K562 (cell line): ENCODE data around the gene RHCG. TPM values are rescaled to one million over a fixed set of nuclear protein-coding genes. Genes with fewer than 3 reads are reported as not detected.

Source experiments
- ATF1 ChIP-seq, 2 experiments: fragments of 450-650 bp in 1 of 2; IDR thresholded peaks; 2 replicates each; pipeline ENCODE4 v1.6.1; 2016; ENCODE audit warnings: missing compliant biosample characterization in 1 of 2, missing genetic modification characterization in 1 of 2
- CBX2 ChIP-seq: fragments of 200-600 bp; sonication (generic); IDR thresholded peaks from one replicate; pipeline ENCODE4 v1.6.1; 2012; ENCODE audit warnings: mild to moderate bottlenecking, low read length, inconsistent platforms; ENCODE audit not compliant: insufficient read depth, poor library complexity, severe bottlenecking
- DEAF1 ChIP-seq: fragments of 450-650 bp; formaldehyde crosslinking; IDR thresholded peaks from 2 replicates; pipeline ENCODE4 v1.4.0; 2020; ENCODE audit warnings: mild to moderate bottlenecking, moderate library complexity
- GTF2E2 ChIP-seq: fragments of 200-800 bp; sonication (Bioruptor generic); IDR thresholded peaks from 2 replicates; pipeline ENCODE4 v1.6.1; 2016; ENCODE audit warnings: missing genetic modification characterization, missing compliant biosample characterization
- LEF1 ChIP-seq: fragments of 450-650 bp; IDR thresholded peaks from 2 replicates; pipeline ENCODE4 v1.6.1; 2016; ENCODE audit warnings: mild to moderate bottlenecking
- PCBP2 ChIP-seq: fragments of 200-400 bp; formaldehyde crosslinking; IDR thresholded peaks from 2 replicates; pipeline ENCODE4 v1.6.1; 2018; ENCODE audit warnings: low read length, low read depth, mild to moderate bottlenecking, moderate library complexity; ENCODE audit not compliant: poor library complexity, severe bottlenecking
- REST ChIP-seq, 2 experiments: fragments of 450-650 bp; formaldehyde crosslinking in 1 of 2; IDR thresholded peaks; 2 replicates each; pipeline versions ENCODE4 v1.4.0 to v1.6.1; 2014 to 2020; ENCODE audit warnings: mild to moderate bottlenecking in 2 of 2, borderline replicate concordance in 1 of 2, low read depth in 1 of 2
- SMARCA5 ChIP-seq: fragments of 450-650 bp; IDR thresholded peaks from 2 replicates; pipeline ENCODE4 v1.6.1; 2016
- SMARCB1 ChIP-seq: IDR thresholded peaks from 2 replicates; pipeline ENCODE4 v1.6.1; 2011; ENCODE audit warnings: improper control_type of control experiment, low read depth; ENCODE audit not compliant: insufficient read length
- SMC3 ChIP-seq: conservative IDR thresholded peaks from 2 replicates; pipeline ENCODE4 v1.6.1; 2011; ENCODE audit warnings: low read depth, low read length, improper control_type of control experiment; ENCODE audit not compliant: insufficient read depth
- TOE1 ChIP-seq, 2 experiments: fragments of 450-650 bp in 1 of 2; sonication (generic) in 1 of 2; formaldehyde crosslinking in 1 of 2; IDR thresholded peaks; 2 replicates each; pipeline versions ENCODE4 v1.7.1 to v1.8.0; 2016 to 2022; ENCODE audit warnings: borderline replicate concordance in 2 of 2, mild to moderate bottlenecking in 2 of 2, antibody characterized with exemption in 1 of 2, inconsistent platforms in 1 of 2, low read depth in 1 of 2, missing genetic modification reagents in 1 of 2, moderate library complexity in 1 of 2
- ZBTB34 ChIP-seq: fragments of 250-450 bp; sonication (Bioruptor Pico); IDR thresholded peaks from 2 replicates; pipeline ENCODE4 v1.8.0; 2021; ENCODE audit warnings: mild to moderate bottlenecking, moderate library complexity
- ZNF3 ChIP-seq: fragments of 250-450 bp; sonication (Bioruptor Pico); IDR thresholded peaks from 2 replicates; pipeline ENCODE4 v1.5.0; 2021; ENCODE audit warnings: mild to moderate bottlenecking, moderate library complexity
- polyA plus RNA-seq, 8 experiments: library from polyadenylated mRNA; depleted of rRNA in 4 of 8; stranded (reverse) in 5 of 8; unstranded in 3 of 8; fragments of >200 nt; fragmentation: Nextera tagmentation in 2 of 8; fragmentation: Illumina TruSeq in 1 of 8; extraction: Ambion mirVana in 2 of 8; extraction: Trizol in 1 of 8; gene quantifications; 2 replicates each; pipeline versions ENCODE4 v1.2.1 to v1.2.3, GENCODE V29; 2011 to 2014; ENCODE audit warnings: inconsistent platforms in 1 of 8, missing spikeins in 1 of 8
- total RNA-seq, 7 experiments: library from RNA; depleted of rRNA in 6 of 7; stranded (reverse); fragments of >200 nt in 6 of 7; fragmentation: Illumina TruSeq in 2 of 7; extraction: Trizol in 2 of 7; gene quantifications; 2 replicates each; pipeline versions ENCODE4 v1.2.1 to v1.2.3, GENCODE V29; 2011 to 2021; ENCODE audit warnings: low replicate concordance in 1 of 7

The RHCG gene
- total and polyA plus RNA-seq, 9 of the 15 experiments (the other 6 are each of a cell fraction or from before 2014, with no cell fraction given) = not detected

GRCh38 chr15:89430530-89431341, 65.6 kb downstream of the RHCG start (continued):
- TF ChIP-seq REST (IDR thresholded peaks at IDR 0.05; ENCODE audit: borderline replicate concordance) (peak; percentile 80), REST (CRISPR knock-in tag; IDR thresholded peaks at IDR 0.05; ENCODE audit: low read depth) (peak; percentile 39; the same call in 1 of the 2 replicates), ZNF3 (peak; percentile 90), TOE1 (IDR thresholded peaks at IDR 0.05; ENCODE audit: borderline replicate concordance) (peak; percentile 71), TOE1 (CRISPR knock-in tag; IDR thresholded peaks at IDR 0.05; ENCODE audit: borderline replicate concordance, low read depth) (no peak), ZBTB34 (CRISPR knock-in tag) (no peak), SMC3 (peak; percentile 85), SMARCA5 (peak; percentile 68; the same call in 1 of the 2 replicates), SMARCB1 (no peak), CBX2 (no peak), PCBP2 (no peak), DEAF1 (CRISPR knock-in tag) (peak; percentile 99), ATF1 (CRISPR knock-in tag; IDR thresholded peaks at IDR 0.05) (no peak), ATF1 (tag; IDR thresholded peaks at IDR 0.05) (peak; percentile 73), GTF2E2 (tag) (no peak), LEF1 (no peak)
